SU-DHL-6 (cell line): Measurements from ENCODE around the gene GAB2.
"Not testable (repeated sequence)": the region's sequence is repeated elsewhere in the genome, so short reads cannot be mapped to it uniquely, and the experiment has no call there.

ENCODE experiments used
- H2AFZ ChIP-seq: fragments of 200-600 bp; sonication (generic); 2 replicates; pipeline ENCODE4 v1.6.1; 2014; ENCODE audit warnings: low read depth, mild to moderate bottlenecking, moderate library complexity, mixed read lengths, antibody characterized with exemption, low read length; ENCODE audit not compliant: severe bottlenecking
- H3F3A ChIP-seq: fragments of 200-600 bp; shearing (Covaris generic); 2 replicates; pipeline ENCODE4 v1.6.0; 2016; ENCODE audit warnings: antibody characterized with exemption, mild to moderate bottlenecking; ENCODE audit not compliant: insufficient read depth
- H3K27ac ChIP-seq: fragments of 200-600 bp; sonication (generic); 2 replicates; pipeline ENCODE4 v1.5.1; 2016; ENCODE audit warnings: low read depth, mild to moderate bottlenecking, low read length, moderate library complexity, mixed read lengths
- H3K27me3 ChIP-seq: fragments of 200-600 bp; sonication (generic), shearing (Covaris generic); 2 replicates; pipeline ENCODE4 v1.6.0; 2014; ENCODE audit warnings: mild to moderate bottlenecking, low read length
- H3K36me3 ChIP-seq: fragments of 200-600 bp; sonication (generic); 2 replicates; pipeline ENCODE4 v1.6.1; 2014; ENCODE audit warnings: mild to moderate bottlenecking, low read length, mixed read lengths
- H3K4me2 ChIP-seq: fragments of 300-600, 200-600 bp; shearing (Covaris generic), sonication (generic); 2 replicates; pipeline ENCODE4 v1.6.0; 2014; ENCODE audit warnings: low read length, low read depth, mild to moderate bottlenecking; ENCODE audit not compliant: poor library complexity, severe bottlenecking
- H3K4me3 ChIP-seq: fragments of 200-600 bp; sonication (generic); 2 replicates; pipeline ENCODE4 v1.5.1; 2014; ENCODE audit warnings: antibody characterized with exemption, low read length, mild to moderate bottlenecking, mixed read lengths; ENCODE audit not compliant: insufficient read depth, poor library complexity, severe bottlenecking
- H3K79me2 ChIP-seq: fragments of 200-600 bp; sonication (generic); 2 replicates; pipeline ENCODE4 v1.6.1; 2014; ENCODE audit warnings: mild to moderate bottlenecking, low read length, moderate library complexity; ENCODE audit not compliant: insufficient read depth
- H3K9ac ChIP-seq: fragments of 200-600 bp; sonication (generic); 2 replicates; pipeline ENCODE4 v1.7.0; 2014; ENCODE audit warnings: mild to moderate bottlenecking, low read length
- H3K9me2 ChIP-seq: fragments of 200-600 bp; sonication (generic); replicated peaks from 2 replicates; pipeline ENCODE4 v1.6.1; 2014; ENCODE audit warnings: low read length; ENCODE audit not compliant: insufficient read depth
- H3K9me3 ChIP-seq: fragments of 200-600 bp; sonication (generic); 2 replicates; pipeline ENCODE4 v1.6.1; 2014; ENCODE audit warnings: low read length, mixed read lengths; ENCODE audit not compliant: insufficient read depth
- H4K20me1 ChIP-seq: fragments of 200-600 bp; sonication (generic); 2 replicates; pipeline ENCODE4 v1.6.1; 2014; ENCODE audit warnings: low read depth, mild to moderate bottlenecking, antibody characterized with exemption, low read length, moderate library complexity, mixed read lengths
- CTCF ChIP-seq: fragments of 200-600 bp; sonication (generic); IDR thresholded peaks from one replicate; pipeline ENCODE4 v1.5.1; 2017; ENCODE audit warnings: antibody characterized with exemption, mild to moderate bottlenecking, low read length, moderate library complexity; ENCODE audit not compliant: insufficient read depth, poor library complexity, severe bottlenecking
- EZH2phosphoT487 ChIP-seq: fragments of 200-600 bp; sonication (generic), shearing (Covaris generic); conservative IDR thresholded peaks from 2 replicates; pipeline ENCODE4 v1.6.1; 2018; ENCODE audit warnings: mild to moderate bottlenecking, antibody characterized with exemption, low read length, moderate library complexity, mixed read lengths

Gene GAB2

GRCh38 chr11:78237293-78238046, 180.2 kb downstream of the GAB2 start:
- Histone ChIP-seq H3F3A (no peaks in the 10 kb centered on the region), H3K9ac (no peak overlapping the region), H3K9me2 (no peaks in the 10 kb centered on the region), H3K79me2 (no peaks in the 10 kb centered on the region), H3K27ac (no peak overlapping the region), H2AFZ (no peak overlapping the region), H3K9me3 (no peaks in the 10 kb centered on the region), H3K36me3 (no peaks in the 10 kb centered on the region), H3K4me2 (no peak overlapping the region), H4K20me1 (no peaks in the 10 kb centered on the region), H3K27me3 (0 out of 2 replicates have a peak, but pooled peaks cover 2% of the 10 kb centered on the region), H3K4me3 (no peak overlapping the region)
- TF ChIP-seq CTCF (no peak), EZH2phosphoT487 (no peak)

GRCh38 chr11:78234006-78234405, 183.6 kb downstream of the GAB2 start:
- no peaks in the 10 kb centered on the region for H3K36me3 ChIP-seq
- H2AFZ ChIP-seq: no peak overlapping the region
- no peaks in the 10 kb centered on the region for H3K9me2 ChIP-seq
- no peaks in the 10 kb centered on the region for H3K9me3 ChIP-seq
- no peak overlapping the region for H3K27ac ChIP-seq
- no peak overlapping the region for H3K9ac ChIP-seq
- H3K4me2 ChIP-seq: no peak overlapping the region
- no peaks in the 10 kb centered on the region for H3F3A ChIP-seq
- TF ChIP-seq CTCF (no peak), EZH2phosphoT487 (no peak)
- no peaks in the 10 kb centered on the region for H3K27me3 ChIP-seq
- H3K4me3 ChIP-seq: no peak overlapping the region
- no peaks in the 10 kb centered on the region for H4K20me1 ChIP-seq
- H3K79me2 ChIP-seq: no peaks in the 10 kb centered on the region

- H3K27ac ChIP-seq, H3K4me3 ChIP-seq, H3K9me3 ChIP-seq, H3K36me3 ChIP-seq, H3K9me2 ChIP-seq, H2AFZ ChIP-seq, H3F3A ChIP-seq, H3K79me2 ChIP-seq, H3K27me3 ChIP-seq, H3K9ac ChIP-seq, H3K4me2 ChIP-seq, H4K20me1 ChIP-seq: not testable (repeated sequence)
These were observed 184.6 kb downstream of the GAB2 start for GRCh38 chr11:78233046-78233445.

- H3K4me2 ChIP-seq: no peak overlapping the region
- H4K20me1 ChIP-seq: no peaks in the 10 kb centered on the region
- no peak overlapping the region for H3K9ac ChIP-seq
- no peaks in the 10 kb centered on the region for H3K36me3 ChIP-seq
- H3K9me3 ChIP-seq: no peaks in the 10 kb centered on the region
- H3K27ac ChIP-seq: no peak overlapping the region
- H3K79me2 ChIP-seq: no peaks in the 10 kb centered on the region
- H3K9me2 ChIP-seq: no peaks in the 10 kb centered on the region
- TF ChIP-seq EZH2phosphoT487 (no peak), CTCF (no peak)
- H2AFZ ChIP-seq: no peak overlapping the region
- no peaks in the 10 kb centered on the region for H3K27me3 ChIP-seq
- no peak overlapping the region for H3K4me3 ChIP-seq
- no peaks in the 10 kb centered on the region for H3F3A ChIP-seq
These were observed 185.6 kb downstream of the GAB2 start for GRCh38 chr11:78231962-78232501.
